SU-DHL-6 (cell line): ENCODE results near the gene TMEM263.

ENCODE experiments used
- H2AFZ ChIP-seq: fragments of 200-600 bp; sonication (generic); 2 replicates; pipeline ENCODE4 v1.6.1; 2014; ENCODE audit warnings: low read depth, mild to moderate bottlenecking, moderate library complexity, mixed read lengths, antibody characterized with exemption, low read length; ENCODE audit not compliant: severe bottlenecking
- H3F3A ChIP-seq: fragments of 200-600 bp; shearing (Covaris generic); 2 replicates; pipeline ENCODE4 v1.6.0; 2016; ENCODE audit warnings: antibody characterized with exemption, mild to moderate bottlenecking; ENCODE audit not compliant: insufficient read depth
- H3K27ac ChIP-seq: fragments of 200-600 bp; sonication (generic); 2 replicates; pipeline ENCODE4 v1.5.1; 2016; ENCODE audit warnings: low read depth, mild to moderate bottlenecking, low read length, moderate library complexity, mixed read lengths
- H3K27me3 ChIP-seq: fragments of 200-600 bp; sonication (generic), shearing (Covaris generic); 2 replicates; pipeline ENCODE4 v1.6.0; 2014; ENCODE audit warnings: mild to moderate bottlenecking, low read length
- H3K36me3 ChIP-seq: fragments of 200-600 bp; sonication (generic); 2 replicates; pipeline ENCODE4 v1.6.1; 2014; ENCODE audit warnings: mild to moderate bottlenecking, low read length, mixed read lengths
- H3K4me2 ChIP-seq: fragments of 300-600, 200-600 bp; shearing (Covaris generic), sonication (generic); 2 replicates; pipeline ENCODE4 v1.6.0; 2014; ENCODE audit warnings: low read length, low read depth, mild to moderate bottlenecking; ENCODE audit not compliant: poor library complexity, severe bottlenecking
- H3K4me3 ChIP-seq: fragments of 200-600 bp; sonication (generic); 2 replicates; pipeline ENCODE4 v1.5.1; 2014; ENCODE audit warnings: antibody characterized with exemption, low read length, mild to moderate bottlenecking, mixed read lengths; ENCODE audit not compliant: insufficient read depth, poor library complexity, severe bottlenecking
- H3K79me2 ChIP-seq: fragments of 200-600 bp; sonication (generic); 2 replicates; pipeline ENCODE4 v1.6.1; 2014; ENCODE audit warnings: mild to moderate bottlenecking, low read length, moderate library complexity; ENCODE audit not compliant: insufficient read depth
- H3K9ac ChIP-seq: fragments of 200-600 bp; sonication (generic); 2 replicates; pipeline ENCODE4 v1.7.0; 2014; ENCODE audit warnings: mild to moderate bottlenecking, low read length
- H3K9me2 ChIP-seq: fragments of 200-600 bp; sonication (generic); replicated peaks from 2 replicates; pipeline ENCODE4 v1.6.1; 2014; ENCODE audit warnings: low read length; ENCODE audit not compliant: insufficient read depth
- H3K9me3 ChIP-seq: fragments of 200-600 bp; sonication (generic); 2 replicates; pipeline ENCODE4 v1.6.1; 2014; ENCODE audit warnings: low read length, mixed read lengths; ENCODE audit not compliant: insufficient read depth
- H4K20me1 ChIP-seq: fragments of 200-600 bp; sonication (generic); 2 replicates; pipeline ENCODE4 v1.6.1; 2014; ENCODE audit warnings: low read depth, mild to moderate bottlenecking, antibody characterized with exemption, low read length, moderate library complexity, mixed read lengths
- CTCF ChIP-seq: fragments of 200-600 bp; sonication (generic); IDR thresholded peaks from one replicate; pipeline ENCODE4 v1.5.1; 2017; ENCODE audit warnings: antibody characterized with exemption, mild to moderate bottlenecking, low read length, moderate library complexity; ENCODE audit not compliant: insufficient read depth, poor library complexity, severe bottlenecking
- EZH2phosphoT487 ChIP-seq: fragments of 200-600 bp; sonication (generic), shearing (Covaris generic); conservative IDR thresholded peaks from 2 replicates; pipeline ENCODE4 v1.6.1; 2018; ENCODE audit warnings: mild to moderate bottlenecking, antibody characterized with exemption, low read length, moderate library complexity, mixed read lengths

Gene TMEM263

GRCh38 chr12:106955377-106956047 is at the start of gene TMEM263:
TMEM263 (plus strand) TSS chr12:106955907; CDS start chr12:106967117, 11,210 bp downstream.
- Histone ChIP-seq H3K27ac (0 out of 2 replicates have a peak within 1 kb of the TSS, but pooled peaks have one; percentile 30), H3K9ac (peak within 1 kb of the TSS; percentile 80), H3K9me3 (no peaks in the 10 kb centered on the region), H3K27me3 (no peaks in the 10 kb centered on the region), H3K4me3 (peak within 1 kb of the TSS; percentile 75), H3K4me2 (peak within 1 kb of the TSS; percentile 77), H3K36me3 (no peaks in the 10 kb centered on the region), H3K9me2 (no peaks in the 10 kb centered on the region), H3F3A (peaks cover 7% of the 10 kb centered on the region), H4K20me1 (no peaks in the 10 kb centered on the region), H2AFZ (peak within 1 kb of the TSS; percentile 92), H3K79me2 (peaks cover 30% of the 10 kb centered on the region)
- TF ChIP-seq CTCF (no peak), EZH2phosphoT487 (no peak)

- Histone ChIP-seq H3K36me3 (no peaks in the 10 kb centered on the region), H3K4me2 (no peak overlapping the region), H3K79me2 (no peaks in the 10 kb centered on the region), H4K20me1 (no peaks in the 10 kb centered on the region), H3F3A (no peaks in the 10 kb centered on the region), H3K9me2 (no peaks in the 10 kb centered on the region), H3K27ac (no peak overlapping the region), H3K9ac (no peak overlapping the region), H3K4me3 (no peak overlapping the region), H3K27me3 (no peaks in the 10 kb centered on the region), H3K9me3 (no peaks in the 10 kb centered on the region), H2AFZ (no peak overlapping the region)
- TF ChIP-seq EZH2phosphoT487 (no peak), CTCF (no peak)
Measured at GRCh38 chr12:106906715-106907114, 49.0 kb upstream of the TMEM263 start.

- no peak overlapping the region for H3K9ac ChIP-seq
- H3K79me2 ChIP-seq, result no peaks in the 10 kb centered on the region
- no peak overlapping the region for H3K4me2 ChIP-seq
- no peaks in the 10 kb centered on the region for H3K36me3 ChIP-seq
- H4K20me1 ChIP-seq, result no peaks in the 10 kb centered on the region
- no peaks in the 10 kb centered on the region for H3K27me3 ChIP-seq
- no peak overlapping the region for H3K4me3 ChIP-seq
- H2AFZ ChIP-seq, result no peak overlapping the region
- TF ChIP-seq CTCF (peak; percentile 23), EZH2phosphoT487 (no peak)
- no peak overlapping the region for H3K27ac ChIP-seq
- no peaks in the 10 kb centered on the region for H3K9me2 ChIP-seq
- no peaks in the 10 kb centered on the region for H3K9me3 ChIP-seq
- no peaks in the 10 kb centered on the region for H3F3A ChIP-seq
Measured at GRCh38 chr12:106907411-106907810, 48.3 kb upstream of the TMEM263 start.
